HEK293 (cell line): Measurements from ENCODE around the gene SKA2.

ENCODE experiments used
- BCL11B ChIP-seq: fragments of 450-650 bp; formaldehyde crosslinking; IDR thresholded peaks from 2 replicates; pipeline ENCODE4 v1.5.1; 2016; ENCODE audit warnings: low read depth, missing biosample characterization, missing genetic modification characterization
- GLI2 ChIP-seq: fragments of 450-650 bp; formaldehyde crosslinking; IDR thresholded peaks from 2 replicates; pipeline ENCODE4; 2017; ENCODE audit warnings: missing biosample characterization, missing genetic modification characterization, low read depth, borderline replicate concordance
- IKZF3 ChIP-seq: fragments of 450-650 bp; IDR thresholded peaks from 2 replicates; pipeline ENCODE4 v1.5.0; 2018; ENCODE audit warnings: missing biosample characterization, mild to moderate bottlenecking, missing genetic modification characterization, moderate library complexity
- KLF16 ChIP-seq: fragments of 450-650 bp; formaldehyde crosslinking; IDR thresholded peaks from 2 replicates; pipeline ENCODE4 v1.5.1; 2017; ENCODE audit warnings: missing biosample characterization, missing genetic modification characterization
- TSHZ1 ChIP-seq: fragments of 450-650 bp; formaldehyde crosslinking; IDR thresholded peaks from 2 replicates; pipeline ENCODE4 v1.5.1; 2016; ENCODE audit warnings: missing biosample characterization, missing genetic modification characterization, borderline replicate concordance
- WT1 ChIP-seq: fragments of 450-650 bp; formaldehyde crosslinking; IDR thresholded peaks from 2 replicates; pipeline ENCODE4 v1.5.1; 2016; ENCODE audit warnings: missing biosample characterization, missing genetic modification characterization
- YY2 ChIP-seq: fragments of 450-650 bp; formaldehyde crosslinking; IDR thresholded peaks from 2 replicates; pipeline ENCODE4 v1.5.1; 2016; ENCODE audit warnings: missing biosample characterization, missing genetic modification characterization
- ZBTB20 ChIP-seq: fragments of 450-650 bp; formaldehyde crosslinking; IDR thresholded peaks from 2 replicates; pipeline ENCODE4 v1.5.1; 2016; ENCODE audit warnings: missing biosample characterization, missing genetic modification characterization
- ZBTB7A ChIP-seq: fragments of 450-650 bp; formaldehyde crosslinking; IDR thresholded peaks from 2 replicates; pipeline ENCODE4 v1.5.1; 2016; ENCODE audit warnings: low read depth, missing biosample characterization, missing genetic modification characterization
- ZEB2 ChIP-seq: fragments of 450-650 bp; formaldehyde crosslinking; IDR thresholded peaks from 2 replicates; pipeline ENCODE4 v1.5.1; 2016; ENCODE audit warnings: missing biosample characterization, missing genetic modification characterization
- ZNF10 ChIP-seq: fragments of 450-650 bp; formaldehyde crosslinking; IDR thresholded peaks from 2 replicates; pipeline ENCODE4 v1.5.1; 2017; ENCODE audit warnings: missing biosample characterization, missing genetic modification characterization
- ZNF114 ChIP-seq: fragments of 450-650 bp; formaldehyde crosslinking; IDR thresholded peaks from 2 replicates; pipeline ENCODE4 v1.5.0; 2017; ENCODE audit warnings: missing biosample characterization, missing genetic modification characterization
- ZNF157 ChIP-seq: fragments of 450-650 bp; formaldehyde crosslinking; IDR thresholded peaks from 2 replicates; pipeline ENCODE4 v1.5.1; 2016; ENCODE audit warnings: missing biosample characterization, missing genetic modification characterization
- ZNF174 ChIP-seq: fragments of 450-650 bp; formaldehyde crosslinking; IDR thresholded peaks from 2 replicates; pipeline ENCODE4 v1.5.0; 2017; ENCODE audit warnings: missing biosample characterization, mild to moderate bottlenecking, missing genetic modification characterization
- ZNF18 ChIP-seq: fragments of 450-650 bp; formaldehyde crosslinking; IDR thresholded peaks from 2 replicates; pipeline ENCODE4 v1.5.1; 2016; ENCODE audit warnings: missing biosample characterization, missing genetic modification characterization
- ZNF202 ChIP-seq: fragments of 450-650 bp; formaldehyde crosslinking; IDR thresholded peaks from 2 replicates; pipeline ENCODE4 v1.5.1; 2016; ENCODE audit warnings: missing biosample characterization, missing genetic modification characterization, borderline replicate concordance
- ZNF274 ChIP-seq, 2 experiments: fragments of 200-500 bp in 1 of 2; fragments of 450-650 bp in 1 of 2; sonication (Bioruptor generic) in 1 of 2; formaldehyde crosslinking in 1 of 2; IDR thresholded peaks; 2 replicates each; pipeline versions ENCODE4 v1.5.1 to v1.6.1; 2014 to 2016; ENCODE audit warnings: borderline replicate concordance in 1 of 2, inconsistent platforms in 1 of 2, low read length in 1 of 2, missing biosample characterization in 1 of 2, missing genetic modification characterization in 1 of 2
- ZNF280C ChIP-seq: fragments of 450-650 bp; formaldehyde crosslinking; IDR thresholded peaks from 2 replicates; pipeline ENCODE4 v1.5.1; 2016; ENCODE audit warnings: missing biosample characterization, missing genetic modification characterization
- ZNF324 ChIP-seq: fragments of 450-650 bp; formaldehyde crosslinking; IDR thresholded peaks from 2 replicates; pipeline ENCODE4 v1.5.1; 2016; ENCODE audit warnings: missing biosample characterization, missing genetic modification characterization
- ZNF335 ChIP-seq: fragments of 450-650 bp; formaldehyde crosslinking; conservative IDR thresholded peaks from 2 replicates; pipeline ENCODE4 v1.5.1; 2016; ENCODE audit warnings: missing biosample characterization, missing genetic modification characterization
- ZNF37A ChIP-seq: fragments of 450-650 bp; IDR thresholded peaks from 2 replicates; pipeline ENCODE4 v1.5.1; 2018; ENCODE audit warnings: missing biosample characterization, missing genetic modification characterization
- ZNF391 ChIP-seq: fragments of 450-650 bp; formaldehyde crosslinking; IDR thresholded peaks from 2 replicates; pipeline ENCODE4 v1.5.1; 2016; ENCODE audit warnings: low read depth, missing biosample characterization, missing genetic modification characterization, borderline replicate concordance
- ZNF394 ChIP-seq: fragments of 450-650 bp; formaldehyde crosslinking; IDR thresholded peaks from 2 replicates; pipeline ENCODE4 v1.5.1; 2016; ENCODE audit warnings: missing biosample characterization, missing genetic modification characterization, mild to moderate bottlenecking, moderate library complexity, borderline replicate concordance
- ZNF549 ChIP-seq: fragments of 450-650 bp; IDR thresholded peaks from 2 replicates; pipeline ENCODE4 v1.5.1; 2018; ENCODE audit warnings: missing biosample characterization, missing genetic modification characterization, mild to moderate bottlenecking, inconsistent platforms, moderate library complexity
- ZNF560 ChIP-seq: fragments of 450-650 bp; formaldehyde crosslinking; IDR thresholded peaks from 2 replicates; pipeline ENCODE4 v1.5.1; 2017; ENCODE audit warnings: missing biosample characterization, missing genetic modification characterization, borderline replicate concordance
- ZNF677 ChIP-seq: fragments of 450-650 bp; IDR thresholded peaks from 2 replicates; pipeline ENCODE4 v1.5.0; 2018; ENCODE audit warnings: missing biosample characterization, mild to moderate bottlenecking, missing genetic modification characterization, moderate library complexity
- ZNF76 ChIP-seq: fragments of 450-650 bp; formaldehyde crosslinking; IDR thresholded peaks from 2 replicates; pipeline ENCODE4; 2016; ENCODE audit warnings: low read depth, missing biosample characterization, missing genetic modification characterization, borderline replicate concordance
- ZNF785 ChIP-seq: fragments of 450-650 bp; formaldehyde crosslinking; IDR thresholded peaks from 2 replicates; pipeline ENCODE4 v1.5.1; 2016; ENCODE audit warnings: missing biosample characterization, missing genetic modification characterization
- ZNF830 ChIP-seq: fragments of 450-650 bp; IDR thresholded peaks from 2 replicates; pipeline ENCODE4 v1.5.0; 2018; ENCODE audit warnings: missing biosample characterization, missing genetic modification characterization, low read depth, mild to moderate bottlenecking, moderate library complexity

Gene SKA2

GRCh38 chr17:59154721-59155438 is at the start of gene SKA2 (continued):
- TF ChIP-seq TSHZ1 (tag by site-specific recombination), result no peak; the same call in 1 of the 2 replicates
- peak; percentile 88 for TF ChIP-seq ZNF18 (tag by site-specific recombination)
- peak; percentile 81 for TF ChIP-seq ZEB2 (tag by site-specific recombination)
- peak; percentile 50; the same call in 1 of the 2 replicates for TF ChIP-seq ZNF10 (tag by site-specific recombination)
- TF ChIP-seq GLI2, result no peak
- TF ChIP-seq ZNF37A, result no peak
- TF ChIP-seq KLF16 (tag by site-specific recombination), result peak; percentile 70
- TF ChIP-seq ZNF114 (tag by site-specific recombination), result no peak
- peak; percentile 55; the same call in 1 of the 2 replicates for TF ChIP-seq ZNF76 (tag by site-specific recombination)
- no peak for TF ChIP-seq ZNF174 (tag by site-specific recombination)
- no peak for TF ChIP-seq ZNF280C (tag by site-specific recombination)
- peak; percentile 91 for TF ChIP-seq ZNF335 (tag by site-specific recombination)
- TF ChIP-seq ZBTB20 (tag by site-specific recombination), result peak; percentile 62; the same call in 1 of the 2 replicates
- peak; percentile 70 for TF ChIP-seq IKZF3 (tag by site-specific recombination)
- TF ChIP-seq BCL11B (tag by site-specific recombination), result no peak
- TF ChIP-seq ZNF157 (tag by site-specific recombination), result no peak
- no peak for TF ChIP-seq ZBTB7A (tag by site-specific recombination)
- no peak for TF ChIP-seq ZNF785 (tag by site-specific recombination)
- no peak for TF ChIP-seq WT1
- no peak for TF ChIP-seq ZNF560
- no peak for TF ChIP-seq ZNF830 (tag by site-specific recombination)
- TF ChIP-seq ZNF274 (IDR thresholded peaks at IDR 0.05; ENCODE audit: low read length), result no peak
- TF ChIP-seq ZNF274 (tag by site-specific recombination; IDR thresholded peaks at IDR 0.05; ENCODE audit: borderline replicate concordance), result no peak
- no peak for TF ChIP-seq ZNF324
- peak; percentile 98 for TF ChIP-seq YY2 (tag by site-specific recombination)
- TF ChIP-seq ZNF549 (tag by site-specific recombination), result no peak
- no peak for TF ChIP-seq ZNF202 (tag by site-specific recombination)
- TF ChIP-seq ZNF394, result no peak; the same call in 1 of the 2 replicates
- no peak; the same call in 1 of the 2 replicates for TF ChIP-seq ZNF391 (tag by site-specific recombination)
- no peak for TF ChIP-seq ZNF677 (tag by site-specific recombination)
